Brain microvascular endothelial cell (primary cell): ENCODE measurements around the gene CENPH.
A peak's percentile ranks its signal among the peaks of the same experiment; 100 is the strongest.
"Not testable (repeated sequence)": the region's sequence is repeated elsewhere in the genome, so short reads cannot be mapped to it uniquely, and the experiment has no call there.

Experiments used
- DNase-seq: peaks from one replicate; pipeline ENCODE4 v3.0.0-alpha.2; 2020
- H3K27ac ChIP-seq: fragments of 250-450 bp; sonication (Bioruptor Pico); 2 replicates; pipeline ENCODE4 v1.5.1; 2020; ENCODE audit warnings: mild to moderate bottlenecking, moderate library complexity
- H3K27me3 ChIP-seq: fragments of 250-450 bp; sonication (Bioruptor Pico); replicated peaks from 2 replicates; pipeline ENCODE4 v1.5.1; 2020; ENCODE audit warnings: mild to moderate bottlenecking
- H3K36me3 ChIP-seq: fragments of 250-450 bp; sonication (Bioruptor Pico); replicated peaks from 2 replicates; pipeline ENCODE4 v1.5.1; 2020; ENCODE audit warnings: mild to moderate bottlenecking
- H3K4me3 ChIP-seq: 2 replicates; pipeline ENCODE4 v1.5.1; 2011; ENCODE audit warnings: low read depth, mild to moderate bottlenecking, control low read depth, low read length, moderate library complexity
- CTCF ChIP-seq: IDR thresholded peaks from 2 replicates; pipeline ENCODE4 v1.5.1; 2011; ENCODE audit warnings: low read depth, mild to moderate bottlenecking, moderate library complexity, low read length, control low read depth, inconsistent platforms; ENCODE audit errors: missing control alignments
- in situ Hi-C: cut with HindIII; loops from 2 replicates; pipeline ENCODE4 v1.10.0; 2017; ENCODE audit warnings: low sequenced_read_pairs, low pct_ligation_motif_present

Gene CENPH

GRCh38 chr5:69248019-69248418 is 58.6 kb downstream of the CENPH start:
- TF ChIP-seq CTCF: no peak
- no peak for DNase-seq
- Histone ChIP-seq H3K4me3 (no peak overlapping the region), H3K27ac (no peak overlapping the region), H3K27me3 (no peaks in the 10 kb centered on the region), H3K36me3 (no peaks in the 10 kb centered on the region)
- in situ Hi-C loops: no loop called here

DNA sequence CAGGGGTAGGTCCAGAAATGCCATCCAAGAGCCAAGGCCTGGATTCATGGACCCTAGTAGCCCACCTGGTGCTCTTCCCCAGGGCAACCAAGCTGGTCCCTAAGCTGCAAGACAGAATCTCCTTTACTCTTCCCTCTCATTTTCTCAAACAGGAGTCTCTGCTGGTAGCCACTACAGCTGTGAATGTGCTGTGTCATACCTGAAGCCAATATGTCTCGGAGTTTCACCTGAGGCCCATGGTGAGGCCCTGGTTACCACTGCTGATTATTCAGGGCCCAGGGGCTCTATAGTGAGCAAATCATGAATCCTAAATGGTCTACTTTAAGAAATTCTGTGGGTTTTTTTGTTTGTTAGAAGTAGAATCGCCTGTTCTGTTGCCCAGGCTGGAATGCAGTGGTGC is 61.2 kb downstream of the CENPH start:
- in situ Hi-C loops: no loop called here
- DNase-seq: no peak
- TF ChIP-seq CTCF: no peak
- Histone ChIP-seq H3K36me3 (no peaks in the 10 kb centered on the region), H3K4me3 (no peak overlapping the region), H3K27ac (no peak overlapping the region), H3K27me3 (no peaks in the 10 kb centered on the region)

- no peak overlapping the region for H3K27ac ChIP-seq
Measured at GRCh38 chr5:69252437-69252836, 63.1 kb downstream of the CENPH start.

GRCh38 chr5:69255940-69256339 is 66.6 kb downstream of the CENPH start:
- H3K4me3 ChIP-seq, H3K27me3 ChIP-seq, in situ Hi-C loops, H3K27ac ChIP-seq: not testable (repeated sequence)
- peak; percentile 62 for DNase-seq
- H3K36me3 ChIP-seq: peaks cover 29% of the 10 kb centered on the region

More at GRCh38 chr5:69252437-69252836, 63.1 kb downstream of the CENPH start:
- no peak overlapping the region for H3K4me3 ChIP-seq
- TF ChIP-seq CTCF: no peak
- no peak for DNase-seq
- in situ Hi-C loops: no loop called here
- H3K36me3 ChIP-seq: peaks cover 10% of the 10 kb centered on the region
- H3K27me3 ChIP-seq: no peaks in the 10 kb centered on the region

DNA sequence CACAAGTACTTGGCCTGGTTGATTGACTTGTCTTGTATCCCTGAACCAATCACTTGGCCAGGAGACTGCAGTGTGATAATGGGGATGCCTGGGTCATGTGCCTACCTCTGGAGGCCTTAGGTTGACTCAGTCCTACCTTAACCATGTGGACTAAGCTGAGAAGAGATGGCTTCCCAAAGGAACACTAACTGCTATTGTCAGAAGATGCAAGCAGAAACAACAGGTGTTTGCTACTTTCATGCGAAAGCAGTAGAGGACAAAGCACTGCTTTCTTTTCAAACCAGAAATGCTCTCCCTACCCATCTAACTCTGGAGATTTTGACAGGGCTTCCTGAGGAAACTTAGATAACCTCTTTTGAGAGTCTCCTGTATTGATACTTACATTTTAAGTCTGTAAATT is 68.2 kb downstream of the CENPH start:
- Histone ChIP-seq H3K27ac (no peak overlapping the region), H3K27me3 (no peaks in the 10 kb centered on the region), H3K36me3 (peaks cover 38% of the 10 kb centered on the region), H3K4me3 (no peak overlapping the region)
- in situ Hi-C loops: no loop called here
- TF ChIP-seq CTCF: no peak
- no peak for DNase-seq
